MM.1S (cell line): ENCODE results near the gene CHRM2.

ENCODE experiments used
- DNase-seq: peaks from one replicate; pipeline ENCODE4 v3.0.0-alpha.2; 2015
- H2AFZ ChIP-seq: fragments of 300-600 bp; sonication (generic); 2 replicates; pipeline ENCODE4 v1.6.0; 2016; ENCODE audit warnings: antibody characterized with exemption, low read length
- H3F3A ChIP-seq: fragments of 300-600 bp; sonication (generic); 2 replicates; pipeline ENCODE4 v1.6.1; 2016; ENCODE audit warnings: mild to moderate bottlenecking, antibody characterized with exemption, low read length, moderate library complexity, mixed read lengths; ENCODE audit not compliant: insufficient read depth
- H3K27ac ChIP-seq: fragments of 300-600 bp; sonication (generic); 2 replicates; pipeline ENCODE4 v1.5.1; 2016; ENCODE audit warnings: mild to moderate bottlenecking, low read length
- H3K27me3 ChIP-seq: fragments of 300-600 bp; sonication (generic); replicated peaks from 2 replicates; pipeline ENCODE4 v1.6.0; 2016; ENCODE audit warnings: low read length; ENCODE audit not compliant: insufficient read depth
- H3K36me3 ChIP-seq: fragments of 300-600 bp; sonication (generic); replicated peaks from 2 replicates; pipeline ENCODE4 v1.6.1; 2016; ENCODE audit warnings: mild to moderate bottlenecking, low read length, mixed read lengths; ENCODE audit not compliant: insufficient read depth
- H3K4me1 ChIP-seq: fragments of 300-600 bp; sonication (generic); 2 replicates; pipeline ENCODE4 v1.6.1; 2016; ENCODE audit warnings: low read length, mixed read lengths
- H3K4me2 ChIP-seq: fragments of 300-600 bp; sonication (generic); 2 replicates; pipeline ENCODE4 v1.6.0; 2016; ENCODE audit warnings: low read depth, low read length
- H3K4me3 ChIP-seq: fragments of 300-600 bp; sonication (generic); 2 replicates; pipeline ENCODE4 v1.5.1; 2016; ENCODE audit warnings: low read length, mixed read lengths
- H3K79me2 ChIP-seq: fragments of 300-600 bp; sonication (generic); 2 replicates; pipeline ENCODE4 v1.6.1; 2016; ENCODE audit warnings: mixed run types, low read length, mixed read lengths
- H3K9ac ChIP-seq: fragments of 300-600 bp; sonication (generic); 2 replicates; pipeline ENCODE4 v1.6.1; 2016; ENCODE audit warnings: low read length, mixed read lengths
- H3K9me2 ChIP-seq: fragments of 300-600 bp; sonication (generic); replicated peaks from 2 replicates; pipeline ENCODE4 v1.6.1; 2016; ENCODE audit warnings: mild to moderate bottlenecking, low read length, mixed read lengths; ENCODE audit not compliant: insufficient read depth
- H3K9me3 ChIP-seq: fragments of 300-600 bp; sonication (generic); replicated peaks from 2 replicates; pipeline ENCODE4 v1.6.1; 2016; ENCODE audit warnings: mild to moderate bottlenecking, low read length, mixed read lengths; ENCODE audit not compliant: insufficient read depth
- H4K20me1 ChIP-seq: fragments of 300-600 bp; sonication (generic); 2 replicates; pipeline ENCODE4 v1.6.1; 2016; ENCODE audit warnings: mild to moderate bottlenecking, low read length, moderate library complexity, mixed read lengths; ENCODE audit not compliant: insufficient read depth
- EZH2 ChIP-seq: fragments of 300-600 bp; sonication (generic); optimal IDR thresholded peaks from 2 replicates; pipeline ENCODE3; 2017; ENCODE audit warnings: low read depth, mild to moderate bottlenecking, antibody characterized with exemption, low read length, mixed read lengths
- EZH2phosphoT487 ChIP-seq: fragments of 300-600 bp; sonication (generic); IDR thresholded peaks from 2 replicates; pipeline ENCODE4 v1.6.1; 2018; ENCODE audit warnings: antibody characterized with exemption, low read length
- TF ChIP-seq, protein P1 (sequence below): fragments of 300-600 bp; sonication (generic); IDR thresholded peaks from 2 replicates; pipeline ENCODE4 v1.5.1; 2016; ENCODE audit warnings: antibody characterized with exemption, low read length, mixed read lengths

The CHRM2 gene

DNA sequence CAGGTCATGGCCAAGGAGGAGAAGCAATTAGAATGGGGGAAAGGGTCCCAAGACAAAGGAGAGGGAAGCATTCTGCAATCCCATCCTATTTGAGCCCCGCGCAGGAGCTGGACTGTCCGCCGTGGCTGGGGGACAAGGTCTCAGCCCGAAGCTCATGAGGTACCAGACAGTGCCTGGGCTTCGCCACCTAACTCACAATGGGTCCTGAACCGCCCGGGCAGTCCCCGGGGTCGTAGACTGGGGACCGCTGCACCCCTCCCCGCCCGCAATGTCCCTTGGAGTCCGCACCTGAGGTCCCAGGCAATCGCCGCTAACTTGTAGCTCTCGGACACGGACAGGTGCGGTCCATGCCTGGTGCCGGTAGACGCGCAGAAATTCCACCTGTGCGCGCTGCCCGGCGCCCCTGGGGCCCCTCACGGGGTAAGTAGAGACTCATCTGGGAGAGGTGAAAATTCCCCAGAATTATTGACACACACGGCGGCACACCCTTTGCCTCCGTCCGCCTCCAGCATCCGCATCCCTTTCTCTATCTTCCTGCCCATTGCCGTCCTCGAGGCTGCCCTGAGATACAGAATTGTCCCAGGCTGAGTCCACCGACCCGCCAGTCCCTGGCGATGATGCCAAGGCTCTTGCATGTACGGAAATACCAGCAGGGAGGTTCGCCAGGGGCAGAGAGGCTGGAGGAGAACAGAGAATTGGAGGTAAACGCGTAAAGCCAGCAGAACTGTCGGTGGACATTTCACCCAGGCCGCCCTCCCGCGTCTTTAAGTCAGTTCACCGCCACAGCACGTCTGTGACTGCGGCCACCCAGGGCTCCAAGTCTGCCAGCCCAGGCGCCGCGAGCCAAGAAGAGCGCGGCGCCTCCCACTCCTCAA is 1.8 kb downstream of the CHRM2 start:
- H3K9me2 ChIP-seq = no peaks in the 10 kb centered on the region
- H2AFZ ChIP-seq = no peak overlapping the region
- no peak overlapping the region for H3K27ac ChIP-seq
- no peak overlapping the region for H3K4me3 ChIP-seq
- H3K9ac ChIP-seq = no peak overlapping the region
- no peaks in the 10 kb centered on the region for H3K79me2 ChIP-seq
- no peak for DNase-seq
- no peaks in the 10 kb centered on the region for H3K27me3 ChIP-seq
- no peaks in the 10 kb centered on the region for H3F3A ChIP-seq
- H4K20me1 ChIP-seq = no peaks in the 10 kb centered on the region
- no peak overlapping the region for H3K4me2 ChIP-seq
- H3K9me3 ChIP-seq = no peaks in the 10 kb centered on the region
- no peaks in the 10 kb centered on the region for H3K36me3 ChIP-seq
- peaks cover 12% of the 10 kb centered on the region for H3K4me1 ChIP-seq
- TF ChIP-seq EZH2phosphoT487 (no peak), EZH2 (no peak)
- TF ChIP-seq, protein P1, sequence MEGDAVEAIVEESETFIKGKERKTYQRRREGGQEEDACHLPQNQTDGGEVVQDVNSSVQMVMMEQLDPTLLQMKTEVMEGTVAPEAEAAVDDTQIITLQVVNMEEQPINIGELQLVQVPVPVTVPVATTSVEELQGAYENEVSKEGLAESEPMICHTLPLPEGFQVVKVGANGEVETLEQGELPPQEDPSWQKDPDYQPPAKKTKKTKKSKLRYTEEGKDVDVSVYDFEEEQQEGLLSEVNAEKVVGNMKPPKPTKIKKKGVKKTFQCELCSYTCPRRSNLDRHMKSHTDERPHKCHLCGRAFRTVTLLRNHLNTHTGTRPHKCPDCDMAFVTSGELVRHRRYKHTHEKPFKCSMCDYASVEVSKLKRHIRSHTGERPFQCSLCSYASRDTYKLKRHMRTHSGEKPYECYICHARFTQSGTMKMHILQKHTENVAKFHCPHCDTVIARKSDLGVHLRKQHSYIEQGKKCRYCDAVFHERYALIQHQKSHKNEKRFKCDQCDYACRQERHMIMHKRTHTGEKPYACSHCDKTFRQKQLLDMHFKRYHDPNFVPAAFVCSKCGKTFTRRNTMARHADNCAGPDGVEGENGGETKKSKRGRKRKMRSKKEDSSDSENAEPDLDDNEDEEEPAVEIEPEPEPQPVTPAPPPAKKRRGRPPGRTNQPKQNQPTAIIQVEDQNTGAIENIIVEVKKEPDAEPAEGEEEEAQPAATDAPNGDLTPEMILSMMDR = no peak

- H3K4me2 ChIP-seq = no peak overlapping the region
- no peaks in the 10 kb centered on the region for H4K20me1 ChIP-seq
- DNase-seq = no peak
- H2AFZ ChIP-seq = no peak overlapping the region
- peaks cover 6% of the 10 kb centered on the region for H3K4me1 ChIP-seq
- no peak overlapping the region for H3K27ac ChIP-seq
- no peaks in the 10 kb centered on the region for H3F3A ChIP-seq
- H3K4me3 ChIP-seq = no peak overlapping the region
- no peaks in the 10 kb centered on the region for H3K9me2 ChIP-seq
- no peak overlapping the region for H3K9ac ChIP-seq
- H3K9me3 ChIP-seq = no peaks in the 10 kb centered on the region
- TF ChIP-seq, protein P1 = no peak
- TF ChIP-seq EZH2phosphoT487 = no peak
- TF ChIP-seq EZH2 = no peak
- no peaks in the 10 kb centered on the region for H3K27me3 ChIP-seq
- H3K79me2 ChIP-seq = no peaks in the 10 kb centered on the region
- H3K36me3 ChIP-seq = no peaks in the 10 kb centered on the region
Observed at GRCh38 chr7:136870866-136871487, 2.5 kb downstream of the CHRM2 start.

DNA sequence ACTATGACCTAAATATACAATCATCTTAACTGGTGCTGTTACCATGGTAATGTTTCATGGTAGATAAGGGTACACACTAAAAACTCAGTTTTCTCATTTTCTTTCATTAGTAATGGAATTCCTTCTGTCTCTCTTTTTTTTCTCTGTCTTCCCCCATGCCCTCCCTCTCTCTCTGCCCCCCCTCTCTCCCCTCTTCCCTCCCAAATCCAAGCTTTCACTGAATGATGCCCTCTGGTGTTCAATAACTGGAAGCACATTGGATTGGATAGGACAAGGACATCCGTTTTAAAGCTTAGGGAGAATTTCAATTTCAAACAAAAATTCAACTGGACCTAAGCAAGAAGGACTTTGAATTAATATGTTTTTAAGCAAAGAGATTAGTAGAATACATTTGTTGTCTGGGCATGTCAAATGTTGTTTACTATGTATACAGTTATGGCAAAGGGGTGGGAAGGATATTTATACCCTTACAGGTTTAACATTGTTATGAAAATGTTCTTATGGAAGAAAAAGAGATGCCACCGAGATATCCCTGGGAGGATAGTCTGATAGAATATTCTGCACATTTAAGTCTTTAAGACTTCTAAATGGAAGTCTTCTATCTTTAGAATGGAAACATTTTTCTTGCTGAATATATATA is 6.1 kb downstream of the CHRM2 start:
- Histone ChIP-seq H3K79me2 (no peaks in the 10 kb centered on the region), H3K4me2 (no peak overlapping the region), H3K9me3 (no peaks in the 10 kb centered on the region), H2AFZ (no peak overlapping the region), H3K9ac (no peak overlapping the region), H4K20me1 (no peaks in the 10 kb centered on the region), H3K27ac (no peak overlapping the region), H3F3A (no peaks in the 10 kb centered on the region), H3K27me3 (no peaks in the 10 kb centered on the region), H3K9me2 (no peaks in the 10 kb centered on the region), H3K4me3 (no peak overlapping the region), H3K4me1 (no peaks in the 10 kb centered on the region), H3K36me3 (no peaks in the 10 kb centered on the region)
- peak; percentile 30 for DNase-seq
- TF ChIP-seq, protein P1 = peak; percentile 65
- no peak for TF ChIP-seq EZH2phosphoT487
